HS-5 (cell line): ENCODE data around the gene ADIPOR2.

Source experiments
- DNase-seq: peaks from one replicate; pipeline ENCODE4 v3.0.0-alpha.2; 2012; ENCODE audit warnings: low read depth

ADIPOR2 gene

DNA sequence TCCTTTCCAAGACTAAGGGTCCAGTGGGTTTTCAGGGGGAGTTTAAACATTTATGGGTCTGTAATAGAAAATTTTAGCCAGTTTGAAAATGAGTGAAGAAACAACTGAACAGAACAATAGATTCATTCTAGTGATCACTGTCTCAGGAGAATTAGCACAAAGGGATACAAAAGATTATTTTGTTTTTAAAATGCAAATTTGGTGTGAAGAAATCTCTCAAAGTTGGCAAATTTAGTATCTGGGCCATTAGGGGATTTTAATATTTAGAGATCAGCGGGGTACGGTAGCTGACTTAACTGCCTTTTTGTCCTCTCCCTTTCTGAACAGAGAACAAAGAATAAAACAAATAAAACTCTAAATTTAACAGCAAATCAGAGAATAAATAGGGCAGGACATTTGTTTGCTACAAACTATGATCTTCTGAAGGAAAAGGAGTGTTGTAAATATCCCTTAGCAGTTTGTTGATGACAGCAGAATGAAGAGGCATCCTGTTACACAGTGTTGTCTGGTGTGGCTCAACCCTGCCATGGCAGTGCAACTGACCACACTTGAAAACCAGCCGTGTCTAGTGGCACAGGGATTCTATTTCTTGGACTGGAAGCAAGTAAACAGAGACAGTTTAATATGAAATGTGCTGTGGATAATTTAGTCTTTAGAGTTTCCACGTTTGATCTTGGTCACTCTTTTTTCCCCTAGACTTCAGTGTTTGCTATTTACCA, 83.2 kb downstream of the ADIPOR2 start:
- DNase-seq, result no peak

GRCh38 chr12:1776170-1776921, 85.5 kb downstream of the ADIPOR2 start:
- peak; percentile 83 for DNase-seq

DNA sequence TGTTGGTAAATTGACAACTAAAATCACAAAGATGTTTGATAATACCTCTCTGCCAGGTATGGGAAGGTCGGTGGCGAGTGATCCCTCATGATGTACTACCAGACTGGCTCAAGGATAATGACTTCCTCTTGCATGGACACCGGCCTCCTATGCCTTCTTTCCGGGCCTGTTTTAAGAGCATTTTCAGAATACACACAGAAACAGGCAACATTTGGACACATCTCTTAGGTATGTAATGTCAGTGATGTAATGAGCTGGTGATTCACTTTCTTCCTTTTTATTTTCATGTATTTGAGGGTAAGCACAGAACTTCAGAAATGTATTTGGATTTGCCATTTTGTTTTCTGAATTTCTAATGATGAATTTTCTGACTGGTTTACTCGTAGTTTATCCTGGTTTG, 86.9 kb downstream of the ADIPOR2 start:
- peak; percentile 80 for DNase-seq

- DNase-seq, result no peak
Measured at GRCh38 chr12:1778911-1779310, 88.0 kb downstream of the ADIPOR2 start.

DNA sequence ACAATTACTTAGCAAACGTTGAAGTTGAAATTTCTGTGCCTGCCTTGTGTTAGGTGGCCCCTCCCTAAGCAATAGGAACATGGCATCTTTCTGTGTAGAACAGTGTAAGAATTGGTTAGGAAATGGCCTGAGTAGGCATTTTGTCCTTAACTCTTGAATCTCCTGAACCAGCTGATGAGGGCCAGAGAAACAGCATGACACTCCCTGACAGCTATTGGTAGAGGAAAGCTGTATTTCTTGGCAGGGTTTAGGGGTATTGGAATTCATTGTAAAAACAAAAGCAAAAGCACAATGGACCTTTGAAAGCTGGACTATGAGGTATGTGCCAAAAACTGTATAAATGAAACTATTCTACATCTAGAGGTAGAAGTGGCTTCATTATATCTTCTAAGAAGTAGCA, 88.9 kb downstream of the ADIPOR2 start:
- no peak for DNase-seq

- DNase-seq, result no peak
Measured at GRCh38 chr12:1781772-1782171, 90.9 kb downstream of the ADIPOR2 start.

GRCh38 chr12:1782215-1782614, 91.3 kb downstream of the ADIPOR2 start:
- no peak for DNase-seq

DNA sequence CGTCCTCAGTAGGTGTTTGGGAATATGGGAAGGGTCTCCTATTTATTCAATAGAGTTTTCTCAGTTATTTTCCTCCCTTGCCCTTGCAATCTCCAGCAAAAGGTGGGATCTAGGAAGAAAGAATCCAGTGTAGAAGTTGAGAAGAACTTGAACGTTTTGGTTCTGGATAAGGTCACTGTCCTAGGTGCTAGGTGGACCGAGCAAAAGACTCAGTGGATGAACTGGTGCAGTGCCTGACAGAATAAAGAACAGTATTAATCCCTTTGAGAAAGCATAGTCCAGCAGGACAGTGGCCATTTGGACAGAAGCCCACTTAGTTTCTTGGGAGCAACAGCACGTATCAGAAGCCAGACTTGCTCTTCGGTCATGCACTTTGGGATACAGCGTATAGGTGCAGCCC, 96.8 kb downstream of the ADIPOR2 start:
- no peak for DNase-seq

GRCh38 chr12:1790444-1790843, 99.6 kb downstream of the ADIPOR2 start:
- DNase-seq, result no peak

DNA sequence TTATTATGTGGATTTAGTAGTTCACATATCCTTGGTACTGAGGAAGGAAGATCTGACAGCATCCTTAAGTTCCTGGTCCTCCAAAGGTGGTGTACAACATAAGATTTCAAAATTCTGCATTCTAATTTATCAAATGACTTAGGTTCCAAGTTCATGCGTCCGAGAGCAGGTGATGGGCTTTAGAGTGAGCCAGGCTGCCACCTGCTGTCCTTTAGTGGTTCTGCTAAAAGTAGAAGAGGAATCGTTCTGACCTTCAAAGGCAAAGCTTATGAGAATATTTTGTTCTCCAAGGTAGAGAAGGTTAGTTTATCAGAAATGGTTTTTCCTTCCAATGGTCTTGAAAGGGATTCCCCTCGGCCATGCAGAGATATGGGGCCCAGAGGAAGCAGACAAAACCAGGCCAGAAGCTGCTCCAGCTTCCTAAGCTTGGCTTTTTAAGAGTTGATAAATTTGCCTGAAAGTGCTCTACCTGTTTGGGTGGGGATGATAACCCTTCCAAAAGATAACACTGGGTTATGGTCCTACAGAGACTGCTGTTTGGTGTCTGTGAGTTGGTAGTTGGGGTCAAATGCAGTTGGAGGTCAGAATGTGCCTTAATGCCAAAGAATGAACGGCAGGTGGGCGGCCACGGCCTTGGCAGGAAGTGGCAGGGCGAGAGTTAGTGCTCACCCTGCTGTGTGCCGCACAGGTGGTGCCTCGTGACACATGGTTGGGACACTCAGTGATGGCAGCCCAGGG, 100.4 kb downstream of the ADIPOR2 start:
- DNase-seq, result no peak

DNA sequence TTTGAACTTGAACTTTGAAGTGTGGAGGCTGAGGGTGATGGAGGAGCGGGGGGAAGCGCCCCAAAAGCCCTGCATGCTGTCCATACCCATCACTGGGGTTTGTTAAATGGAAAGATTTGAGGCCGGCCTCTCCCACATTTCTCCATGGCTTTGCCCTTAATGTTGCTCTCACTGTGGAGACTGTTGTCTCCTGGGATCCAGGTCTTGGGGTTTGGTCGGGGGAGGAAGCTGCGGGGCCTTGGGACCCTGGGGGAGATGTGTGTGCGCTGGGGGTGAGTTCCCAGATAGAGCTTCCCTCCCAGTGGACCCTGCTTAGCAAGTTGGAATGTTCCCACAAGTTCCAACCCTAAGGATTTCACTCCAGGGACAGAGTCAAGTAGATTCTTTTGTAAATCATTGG, 101.5 kb downstream of the ADIPOR2 start:
- no peak for DNase-seq

- no peak for DNase-seq
Measured at GRCh38 chr12:1793426-1794210, 102.7 kb downstream of the ADIPOR2 start.

- no peak for DNase-seq
Measured at GRCh38 chr12:1794440-1795090, 103.7 kb downstream of the ADIPOR2 start.

GRCh38 chr12:1795221-1795784, 104.4 kb downstream of the ADIPOR2 start:
- no peak for DNase-seq

DNA sequence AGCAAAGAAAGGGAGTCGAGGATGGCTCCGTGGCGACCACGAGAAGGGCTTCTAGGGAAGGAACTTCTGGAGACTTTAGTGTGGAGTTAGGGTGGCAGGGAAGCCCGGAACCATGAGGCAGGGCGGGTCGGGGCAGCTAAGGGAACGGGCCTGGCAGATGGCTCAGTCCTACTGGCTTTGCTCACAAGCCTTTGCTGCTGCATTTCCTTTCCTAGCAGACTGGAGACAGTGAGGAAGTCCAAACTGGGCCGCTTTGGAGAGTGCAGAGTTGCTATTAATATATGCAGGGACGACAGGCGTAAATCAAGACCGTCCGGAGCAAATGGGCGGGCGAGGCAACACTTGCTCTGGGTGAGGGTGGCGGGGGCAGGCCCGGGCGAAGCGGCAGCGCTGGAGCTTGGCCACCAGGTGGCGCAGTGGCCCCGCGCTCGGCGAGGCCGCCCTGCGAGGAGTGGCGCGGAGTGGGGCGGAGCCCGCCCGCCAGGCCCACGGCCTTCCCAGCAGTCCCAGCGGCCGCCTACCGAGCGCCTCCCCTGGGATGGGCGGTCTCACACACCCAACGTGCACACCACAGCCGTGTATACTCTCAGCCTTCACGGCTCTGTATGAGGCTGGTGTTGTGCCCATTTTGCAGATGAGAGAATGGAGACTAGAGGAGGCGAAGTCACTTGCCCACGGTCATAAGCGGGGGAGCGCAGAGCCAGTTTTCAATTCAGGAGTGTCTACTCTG, 105.1 kb downstream of the ADIPOR2 start:
- peak; percentile 49 for DNase-seq

DNA sequence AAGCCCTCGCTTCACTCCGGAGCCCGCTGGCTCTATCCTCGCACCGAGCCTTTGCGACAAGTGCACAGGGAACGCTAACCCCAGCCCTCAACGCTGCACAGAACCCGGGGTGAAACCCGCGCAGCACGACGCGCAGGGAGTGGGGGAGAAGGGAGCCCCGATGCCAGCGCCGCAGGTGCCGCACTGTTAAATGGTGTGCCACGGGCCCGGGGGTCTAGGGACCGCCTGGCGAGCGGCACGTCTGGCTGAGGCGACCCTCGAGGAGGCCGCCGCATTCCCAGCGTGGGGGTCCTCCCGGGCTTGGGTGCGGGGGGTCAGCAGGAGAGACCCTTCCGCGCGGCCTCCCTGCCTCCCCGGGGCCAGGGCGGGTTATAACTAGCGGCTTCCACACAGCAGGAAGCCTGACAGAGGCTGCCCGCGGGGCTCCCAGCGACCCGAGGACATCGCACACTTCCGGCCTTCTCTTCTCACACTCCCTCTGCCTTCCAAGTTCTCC, 105.7 kb downstream of the ADIPOR2 start:
- DNase-seq, result no peak

GRCh38 chr12:1797011-1797901, 106.4 kb downstream of the ADIPOR2 start:
- no peak for DNase-seq

- DNase-seq, result no peak
Measured at GRCh38 chr12:1797991-1798640, 107.2 kb downstream of the ADIPOR2 start.

- DNase-seq, result no peak
Measured at GRCh38 chr12:1798641-1799020, 107.8 kb downstream of the ADIPOR2 start.
